Mucosa of descending colon (tissue), 3 donors: ENCODE results near the gene DUSP8. TPM values are rescaled to one million over a fixed set of nuclear protein-coding genes. Genes with fewer than 3 reads are reported as not detected.

Experiments used
- ATAC-seq: fragments of 200-7000 bp; cut with Tn5 transposase; one replicate; pipeline ENCODE4 v1.9.1; 2020; ENCODE audit warnings: mild to moderate bottlenecking, moderate library complexity
- DNase-seq, 3 donors: peaks; one replicate each; pipeline ENCODE4 v3.0.0-alpha.2; 2020
- H3K36me3 ChIP-seq: fragments of 200-600 bp; one replicate; pipeline ENCODE4 v1.8.0; 2021; ENCODE audit warnings: low read depth, mild to moderate bottlenecking
- H3K4me1 ChIP-seq: fragments of 200-600 bp; one replicate; pipeline ENCODE4 v1.8.0; 2021; ENCODE audit warnings: low read depth, mild to moderate bottlenecking
- H3K4me3 ChIP-seq: fragments of 200-600 bp; one replicate; pipeline ENCODE4 v1.8.0; 2021; ENCODE audit warnings: mild to moderate bottlenecking
- H3K9me3 ChIP-seq: fragments of 200-600 bp; one replicate; pipeline ENCODE4 v1.8.0; 2021; ENCODE audit warnings: mild to moderate bottlenecking
- CTCF ChIP-seq: fragments of 200-600 bp; IDR thresholded peaks from one replicate; pipeline ENCODE4 v1.8.0; 2022; ENCODE audit warnings: antibody characterized with exemption, mild to moderate bottlenecking
- intact Hi-C, 2 donors: fragments of 100-400 bp; cut with DNase I in 1 of 2; cut with micrococcal nuclease in 1 of 2; formaldehyde crosslinking; loops; one replicate each; pipeline versions ENCODE4 v1.11.0 to v1.11.1; 2022; cut with DNase I, micrococcal nuclease
- total RNA-seq, 3 donors: library from RNA; stranded (reverse); fragmentation: NEBNext Ultra II Directional in 2 of 3; extraction: Animal tissue kit (Norgen Biotek cat#: 25700) in 2 of 3; gene quantifications; one replicate each; pipeline versions ENCODE4 v1.2.1 to v1.2.4, GENCODE V29; 2021 to 2023
- donor health status: DM: no; HTN: no; CAD: no; lungs with moderate emphysema.
- donor health status: DM: no; HTN: no; CAD: no.
- donor health status: DM: no; HTN: yes; CAD: no.

DUSP8 gene
- total RNA-seq, 3 donors from 2014 or later, result 28.2 to 31.7 (median 28.5) TPM

- ATAC-seq (no peak), DNase-seq (peak in 2 of 3 donors; percentile 9 to 55)
- no peak for TF ChIP-seq CTCF
- Histone ChIP-seq H3K4me1 (peaks cover 32% of the 10 kb centered on the region), H3K36me3 (no peaks in the 10 kb centered on the region), H3K4me3 (no peak overlapping the region), H3K9me3 (no peaks in the 10 kb centered on the region)
- intact Hi-C loops, result no loop called here
Observed at GRCh38 chr11:1567052-1567720, 4.9 kb downstream of the DUSP8 start.

GRCh38 chr11:1566381-1567051 is 5.6 kb downstream of the DUSP8 start:
- H3K9me3 ChIP-seq, result no peaks in the 10 kb centered on the region
- H3K4me3 ChIP-seq, result no peak overlapping the region
- no peak for TF ChIP-seq CTCF
- ATAC-seq, result no peak
- intact Hi-C loops, result no loop called here
- peak in 1 of 3 donors; percentile 12 for DNase-seq
- peaks cover 32% of the 10 kb centered on the region for H3K4me1 ChIP-seq
- no peaks in the 10 kb centered on the region for H3K36me3 ChIP-seq

- ATAC-seq (no peak), DNase-seq (no peak)
- Histone ChIP-seq H3K4me3 (no peak overlapping the region), H3K36me3 (no peaks in the 10 kb centered on the region), H3K9me3 (no peaks in the 10 kb centered on the region), H3K4me1 (peaks cover 26% of the 10 kb centered on the region)
- TF ChIP-seq CTCF, result no peak
- intact Hi-C loops, result no loop called here
Observed at GRCh38 chr11:1565904-1566247, 6.2 kb downstream of the DUSP8 start.

GRCh38 chr11:1565173-1565903 is 6.7 kb downstream of the DUSP8 start:
- peaks cover 23% of the 10 kb centered on the region for H3K4me1 ChIP-seq

More at GRCh38 chr11:1565173-1565903, 6.7 kb downstream of the DUSP8 start:
- peak in 2 of 3 donors; percentile 35 to 54 for DNase-seq
- Histone ChIP-seq H3K4me3 (no peak overlapping the region), H3K36me3 (no peaks in the 10 kb centered on the region), H3K9me3 (no peaks in the 10 kb centered on the region)
- intact Hi-C loops, result no loop called here
- TF ChIP-seq CTCF, result no peak
- ATAC-seq, result no peak
